HG03175 (cell line): ENCODE data around the gene TMEM185A.
"Not testable (repeated sequence)": the region's sequence is repeated elsewhere in the genome, so short reads cannot be mapped to it uniquely, and the experiment has no call there.

Source experiments
- ATAC-seq: cut with Tn5 transposase; IDR thresholded peaks from one replicate; pipeline ENCODE4 v1.9.1; 2021; ENCODE audit warnings: mild to moderate bottlenecking, moderate library complexity; ENCODE audit not compliant: unreplicated experiment

The TMEM185A gene

DNA sequence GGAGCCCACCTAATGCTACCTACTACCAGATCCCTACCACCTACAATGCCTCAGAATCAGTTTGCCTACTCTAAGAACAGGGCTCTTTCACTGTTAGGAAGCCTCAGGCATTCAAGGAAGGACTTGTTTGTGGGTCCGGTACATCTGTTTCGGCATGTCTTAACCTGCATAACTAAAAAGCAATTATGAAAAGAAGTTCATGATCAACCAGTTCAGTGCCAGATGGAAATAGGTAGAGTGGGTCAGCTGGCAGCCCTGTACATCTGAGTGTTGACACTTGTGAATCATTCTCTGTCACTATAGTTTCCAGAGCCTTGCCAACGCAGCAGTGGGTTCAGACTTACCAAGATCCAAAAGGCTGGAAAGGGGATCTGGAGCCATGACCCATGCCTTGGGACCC is 3.3 kb downstream of the TMEM185A start:
- ATAC-seq: no peak

- ATAC-seq: not testable (repeated sequence)
Observed at GRCh38 chrX:149626829-149627228, 4.8 kb downstream of the TMEM185A start.

DNA sequence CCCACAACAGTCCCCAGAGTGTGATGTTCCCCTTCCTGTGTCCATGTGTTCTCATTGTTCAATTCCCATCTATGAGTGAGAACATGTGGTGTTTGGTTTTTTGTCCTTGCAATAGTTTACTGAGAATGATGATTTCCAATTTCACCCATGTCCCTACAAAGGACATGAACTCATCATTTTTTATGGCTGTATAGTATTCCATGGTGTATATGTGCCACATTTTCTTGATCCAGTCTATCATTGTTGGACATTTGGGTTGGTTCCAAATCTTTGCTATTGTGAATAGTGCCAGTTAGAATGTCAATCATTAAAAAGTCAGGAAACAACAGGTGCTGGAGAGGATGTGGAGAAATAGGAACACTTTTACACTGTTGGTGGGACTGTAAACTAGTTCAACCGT is 11.9 kb downstream of the TMEM185A start:
- not testable (repeated sequence) for ATAC-seq

GRCh38 chrX:149618871-149619270 is 12.7 kb downstream of the TMEM185A start:
- no peak for ATAC-seq

GRCh38 chrX:149611623-149612175 is 19.9 kb downstream of the TMEM185A start:
- ATAC-seq: no peak

- no peak for ATAC-seq
Observed at GRCh38 chrX:149610511-149610910, 21.1 kb downstream of the TMEM185A start.

- ATAC-seq: no peak
Observed at GRCh38 chrX:149607699-149608098, 23.9 kb downstream of the TMEM185A start.

DNA sequence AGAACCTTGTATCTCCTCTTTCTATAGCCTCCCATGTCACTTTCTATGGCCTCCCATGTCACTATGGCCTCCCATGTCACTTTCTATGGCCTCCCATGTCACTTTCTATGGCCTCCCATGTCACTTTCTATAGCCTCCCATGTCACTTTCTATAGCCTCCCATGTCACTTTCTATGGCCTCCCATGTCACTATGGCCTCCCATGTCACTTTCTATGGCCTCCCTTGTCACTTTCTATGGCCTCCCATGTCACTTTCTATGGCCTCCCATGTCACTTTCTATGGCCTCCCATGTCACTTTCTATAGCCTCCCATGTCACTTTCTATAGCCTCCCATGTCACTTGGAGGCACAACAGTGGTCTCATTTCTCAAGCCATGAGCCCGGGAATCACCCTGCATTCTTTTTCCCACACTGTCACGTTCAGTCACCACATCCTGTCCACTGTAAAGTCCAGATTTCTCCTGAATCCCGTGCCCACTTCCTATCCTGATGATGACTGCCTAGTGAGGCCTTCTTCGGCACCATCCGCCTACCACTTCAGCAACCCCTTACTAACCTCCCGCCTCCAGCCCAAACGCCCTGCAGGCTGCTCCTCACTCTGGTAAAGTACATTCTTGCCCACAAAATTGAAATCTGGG is 26.2 kb downstream of the TMEM185A start:
- ATAC-seq: not testable (repeated sequence)

GRCh38 chrX:149598603-149599002 is 33.0 kb downstream of the TMEM185A start:
- not testable (repeated sequence) for ATAC-seq

DNA sequence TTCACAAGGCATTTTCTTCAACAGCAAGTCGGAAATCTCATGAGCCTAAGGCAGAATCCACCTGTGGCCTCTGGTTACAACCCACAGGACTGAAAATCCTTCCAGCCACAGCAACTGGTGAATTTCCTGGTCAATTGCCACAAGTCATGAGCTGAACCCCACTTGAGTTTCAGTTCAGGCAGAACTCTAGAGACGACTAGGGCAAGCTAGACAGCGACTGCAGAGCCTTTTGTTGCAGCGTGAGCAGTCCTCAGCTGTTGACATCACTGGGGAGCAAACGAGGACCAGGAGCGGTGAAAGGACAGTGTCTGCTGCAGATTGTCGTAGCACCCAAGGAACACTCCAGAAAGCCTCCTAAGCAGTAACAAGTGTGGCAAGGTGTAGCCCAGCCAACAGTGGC is 35.6 kb downstream of the TMEM185A start:
- ATAC-seq: not testable (repeated sequence)

GRCh38 chrX:149595214-149595613 is 36.4 kb downstream of the TMEM185A start, which contains the start of gene HSFX2:
Gene HSFX2 (minus strand): TSS chrX:149595314. CDS start chrX:149594700, 614 bp downstream.
- ATAC-seq: not testable (repeated sequence)

DNA sequence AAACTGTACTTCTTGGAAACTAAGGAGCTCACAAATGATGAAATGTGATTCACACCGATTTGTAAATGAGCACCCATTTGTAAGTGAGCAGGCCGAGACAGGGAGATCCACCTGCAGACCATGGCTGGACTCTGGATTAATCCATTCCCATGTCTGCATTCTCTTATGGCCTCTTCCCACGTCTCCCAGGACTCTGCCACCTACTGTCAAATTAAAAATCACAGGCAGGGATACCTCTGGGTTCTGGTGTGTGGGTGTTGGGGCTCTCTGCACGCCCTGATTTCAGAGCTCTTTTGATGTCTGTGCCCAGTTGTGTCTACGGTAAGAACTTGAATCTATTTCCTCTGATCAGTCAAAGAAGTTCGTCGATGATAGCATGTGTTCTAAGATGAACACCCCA is 40.6 kb downstream of the TMEM185A start:
- ATAC-seq: not testable (repeated sequence)

DNA sequence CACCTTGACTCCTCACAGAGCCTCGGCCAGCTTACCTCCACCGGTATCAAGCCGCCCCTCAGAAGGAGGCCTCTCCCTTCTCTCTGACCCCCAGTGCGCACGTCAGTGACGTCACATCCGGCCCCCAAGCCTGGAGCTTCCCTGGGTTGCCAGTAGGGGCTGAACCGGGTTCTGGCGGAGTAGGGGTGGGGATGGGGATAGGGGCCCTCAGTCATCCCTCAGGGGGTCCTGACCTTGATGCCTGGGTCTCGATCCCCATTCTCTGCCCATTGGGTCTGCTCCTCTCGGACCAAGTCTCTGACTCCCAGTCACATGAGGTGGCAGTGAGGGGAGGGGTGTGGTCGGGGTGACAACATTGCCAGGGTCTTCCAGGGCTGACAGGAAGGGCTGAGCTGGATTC is 44.2 kb downstream of the TMEM185A start, which contains the start of gene MAGEA9B:
Gene MAGEA9B, minus strand, starts transcription at position 101 of the 400 bp plus-strand sequence. CDS start 4,280 bp downstream, outside the sequence.
- ATAC-seq: not testable (repeated sequence)

- not testable (repeated sequence) for ATAC-seq
Observed at GRCh38 chrX:149585631-149586030, 46.0 kb downstream of the TMEM185A start.

- ATAC-seq: peak; percentile 100
Observed at GRCh38 chrX:149573456-149573855, 58.1 kb downstream of the TMEM185A start.

- ATAC-seq: no peak
Observed at GRCh38 chrX:149572743-149573142, 58.8 kb downstream of the TMEM185A start.

- no peak for ATAC-seq
Observed at GRCh38 chrX:149571770-149572169, 59.8 kb downstream of the TMEM185A start.

DNA sequence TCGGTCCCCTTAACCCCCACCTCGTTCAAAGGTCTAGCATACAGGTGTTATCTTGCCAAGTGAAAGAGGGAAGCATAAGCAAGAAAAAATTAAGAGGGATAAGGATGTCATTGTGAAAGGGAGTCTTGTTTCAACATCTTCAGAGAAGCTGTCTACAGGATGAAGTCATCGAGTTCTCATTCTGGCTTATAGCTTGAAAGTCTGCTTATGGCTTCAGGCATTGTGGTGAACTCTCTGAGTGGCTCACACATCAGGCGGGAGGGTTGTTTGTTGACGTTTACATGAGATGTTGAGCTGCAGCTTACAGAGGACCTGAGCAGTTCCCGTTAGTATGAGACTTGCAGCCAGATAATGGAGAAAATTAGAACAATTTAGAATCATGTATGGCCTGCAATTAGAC is 60.9 kb downstream of the TMEM185A start:
- ATAC-seq: no peak

DNA sequence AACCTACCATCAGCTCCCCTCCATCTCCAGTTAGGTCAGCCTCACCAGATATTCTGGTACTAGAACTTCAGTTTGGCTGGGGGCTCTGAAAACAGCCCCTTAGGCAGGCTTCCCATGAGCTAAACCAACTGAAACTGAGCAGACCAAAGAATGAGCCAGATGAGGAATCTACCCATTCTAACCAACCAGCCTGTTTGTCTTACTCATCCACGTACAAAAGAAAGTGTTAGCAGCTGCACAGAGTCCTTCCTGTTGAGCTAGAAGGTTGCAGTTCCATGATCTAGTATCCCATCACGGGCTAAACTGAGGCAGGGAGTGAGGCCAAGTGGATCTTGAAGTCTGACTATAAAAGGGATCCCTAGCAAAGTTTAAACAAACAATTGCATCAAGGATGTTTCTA is 61.8 kb downstream of the TMEM185A start:
- ATAC-seq: no peak

GRCh38 chrX:149568701-149569296 is 62.8 kb downstream of the TMEM185A start:
- no peak for ATAC-seq

DNA sequence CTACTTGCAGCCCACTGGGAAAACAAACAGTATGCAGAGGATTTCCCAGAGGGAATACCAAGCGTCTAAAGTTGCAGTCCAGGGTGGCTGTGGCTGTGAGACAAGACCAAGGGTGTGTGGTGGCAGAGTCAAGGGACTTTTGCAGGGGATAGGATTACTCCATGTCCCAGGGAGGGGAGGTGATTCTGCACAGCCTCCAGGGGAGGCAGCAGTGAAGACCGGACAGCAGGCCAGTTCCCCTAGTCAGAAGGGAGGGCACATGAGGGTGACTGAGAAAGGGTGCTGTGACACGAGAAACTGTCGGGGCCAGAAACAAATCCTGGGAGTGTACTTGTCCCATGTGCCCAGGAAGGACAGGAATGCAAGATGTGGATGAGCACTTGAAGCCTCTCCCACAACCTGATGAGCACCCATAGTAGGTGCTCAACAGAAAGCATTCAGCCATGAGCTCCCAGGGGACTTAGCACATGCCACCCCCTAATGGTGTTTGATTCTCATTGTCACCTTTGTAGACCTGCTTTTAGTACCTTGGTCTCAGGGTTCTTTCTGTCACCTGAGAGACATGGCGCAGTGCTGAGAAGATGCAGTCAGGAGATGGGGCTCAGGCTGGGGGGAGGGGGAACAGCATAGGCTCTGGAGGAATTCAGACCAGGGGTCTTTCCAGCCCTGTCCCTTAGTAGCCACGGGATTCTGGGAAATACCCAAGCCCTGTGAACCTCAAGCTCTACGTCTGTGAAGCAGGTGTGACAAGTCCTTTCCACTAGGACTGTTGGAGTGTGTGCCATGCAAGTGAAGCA is 63.8 kb downstream of the TMEM185A start:
- no peak for ATAC-seq
